Measurements from ENCODE around the gene RUFY2.

Gene RUFY2

GRCh38 chr10:68336754-68337351, 70.2 kb downstream of the RUFY2 start:
- TF ChIP-seq TAF1 (IDR thresholded peaks at IDR 0.05; ENCODE audit: borderline replicate concordance, insufficient read depth, low read length) = no peak
- no peak for TF ChIP-seq REST (IDR thresholded peaks at IDR 0.05; ENCODE audit: insufficient read depth in 1 of 2, low read depth in 2 of 2, low read length in 2 of 2)
- no peak for TF ChIP-seq FOXP2 (optimal IDR thresholded peaks at IDR 0.05; ENCODE audit: borderline replicate concordance, extremely low read depth, extremely low read length, insufficient read depth)
- TF ChIP-seq POLR2AphosphoS5 (IDR thresholded peaks at IDR 0.05; ENCODE audit: low read depth, low read length) = no peak
- no peak for TF ChIP-seq SIN3A (IDR thresholded peaks at IDR 0.05; ENCODE audit: borderline replicate concordance, insufficient read depth, low read length)

- TF ChIP-seq SIN3A (IDR thresholded peaks at IDR 0.05; ENCODE audit: borderline replicate concordance, insufficient read depth, low read length) (no peak), TAF1 (IDR thresholded peaks at IDR 0.05; ENCODE audit: borderline replicate concordance, insufficient read depth, low read length) (no peak), POLR2AphosphoS5 (IDR thresholded peaks at IDR 0.05; ENCODE audit: low read depth, low read length) (no peak), REST (IDR thresholded peaks at IDR 0.05; ENCODE audit: insufficient read depth in 1 of 2, low read depth in 2 of 2, low read length in 2 of 2) (no peak), FOXP2 (optimal IDR thresholded peaks at IDR 0.05; ENCODE audit: borderline replicate concordance, extremely low read depth, extremely low read length, insufficient read depth) (no peak)
Measured at GRCh38 chr10:68334672-68335467, 72.2 kb downstream of the RUFY2 start.

GRCh38 chr10:68333440-68334431, 73.3 kb downstream of the RUFY2 start:
- TF ChIP-seq POLR2AphosphoS5 (IDR thresholded peaks at IDR 0.05; ENCODE audit: low read depth, low read length) (no peak), TAF1 (IDR thresholded peaks at IDR 0.05; ENCODE audit: borderline replicate concordance, insufficient read depth, low read length) (no peak), REST (IDR thresholded peaks at IDR 0.05; ENCODE audit: insufficient read depth in 1 of 2, low read depth in 2 of 2, low read length in 2 of 2) (no peak), FOXP2 (optimal IDR thresholded peaks at IDR 0.05; ENCODE audit: borderline replicate concordance, extremely low read depth, extremely low read length, insufficient read depth) (no peak), SIN3A (IDR thresholded peaks at IDR 0.05; ENCODE audit: borderline replicate concordance, insufficient read depth, low read length) (no peak)

- TF ChIP-seq REST (IDR thresholded peaks at IDR 0.05; ENCODE audit: insufficient read depth in 1 of 2, low read depth in 2 of 2, low read length in 2 of 2) = no peak
- TF ChIP-seq TAF1 (IDR thresholded peaks at IDR 0.05; ENCODE audit: borderline replicate concordance, insufficient read depth, low read length) = peak; percentile 14; the same call in 1 of the 2 replicates
Measured at GRCh38 chr10:68333058-68333395, 74.0 kb downstream of the RUFY2 start.
